Islet of Langerhans (tissue), 1 donor: ENCODE measurements around the gene SPTBN4.

Experiments
- FAIRE-seq: peaks from one replicate; lab custom pipeline; 2011; peaks lifted over from hg19 to GRCh38; lab: Jason Lieb, UNC

Gene SPTBN4

GRCh38 chr19:40565910-40566495 is 99.2 kb downstream of the SPTBN4 start:
- FAIRE-seq = no peak

GRCh38 chr19:40567040-40567749 is 100.4 kb downstream of the SPTBN4 start:
- FAIRE-seq = no peak

- no peak for FAIRE-seq
Observed at GRCh38 chr19:40567750-40568494, 101.1 kb downstream of the SPTBN4 start.

- FAIRE-seq = no peak
Observed at GRCh38 chr19:40570313-40571004, 103.7 kb downstream of the SPTBN4 start.

GRCh38 chr19:40571005-40571318 is 104.2 kb downstream of the SPTBN4 start:
- no peak for FAIRE-seq

- no peak for FAIRE-seq
Observed at GRCh38 chr19:40571831-40572495, 105.2 kb downstream of the SPTBN4 start.

- no peak for FAIRE-seq
Observed at GRCh38 chr19:40575326-40575725, 108.5 kb downstream of the SPTBN4 start.

- FAIRE-seq = no peak
Observed at GRCh38 chr19:40576151-40576584, 109.4 kb downstream of the SPTBN4 start.

- FAIRE-seq = no peak
Observed at GRCh38 chr19:40576585-40577451, 110.0 kb downstream of the SPTBN4 start, which contains the start of gene SHKBP1. Gene SHKBP1 (plus strand): TSS chr19:40576873. CDS start chr19:40576900, 27 bp downstream.

GRCh38 chr19:40578442-40578908 is 111.7 kb downstream of the SPTBN4 start:
- no peak for FAIRE-seq

GRCh38 chr19:40580619-40581018 is 113.8 kb downstream of the SPTBN4 start:
- FAIRE-seq = no peak

- no peak for FAIRE-seq
Observed at GRCh38 chr19:40581531-40581930, 114.7 kb downstream of the SPTBN4 start.

GRCh38 chr19:40582467-40582866 is 115.7 kb downstream of the SPTBN4 start:
- no peak for FAIRE-seq

GRCh38 chr19:40583283-40583682 is 116.5 kb downstream of the SPTBN4 start:
- no peak for FAIRE-seq

- FAIRE-seq = no peak
Observed at GRCh38 chr19:40584007-40584406, 117.2 kb downstream of the SPTBN4 start.

GRCh38 chr19:40585241-40585981 is 118.6 kb downstream of the SPTBN4 start:
- FAIRE-seq = no peak

- no peak for FAIRE-seq
Observed at GRCh38 chr19:40585982-40586422, 119.2 kb downstream of the SPTBN4 start.

- no peak for FAIRE-seq
Observed at GRCh38 chr19:40586611-40587010, 119.8 kb downstream of the SPTBN4 start.

GRCh38 chr19:40588110-40588854 is 121.5 kb downstream of the SPTBN4 start:
- no peak for FAIRE-seq
